Testis (tissue), 3 donors: ENCODE measurements around the gene BCL2A1. TPM values are rescaled to one million over a fixed set of nuclear protein-coding genes. Genes with fewer than 3 reads are reported as not detected.
A peak's percentile ranks its signal among the peaks of the same experiment; 100 is the strongest.

Source experiments
- DNase-seq: peaks from one replicate; pipeline ENCODE4 v3.0.0-alpha.2; 2019
- H3K27ac ChIP-seq, 2 donors: fragments of 200-600 bp; sonication (generic); one replicate each; pipeline ENCODE4 v1.5.1; 2019
- H3K27me3 ChIP-seq: fragments of 200-600 bp; sonication (generic); one replicate; pipeline ENCODE4 v1.5.1; 2019
- H3K36me3 ChIP-seq: fragments of 200-600 bp; sonication (generic); one replicate; pipeline ENCODE4 v1.5.1; 2017; ENCODE audit warnings: low read depth; ENCODE audit errors: missing control alignments
- H3K4me1 ChIP-seq: fragments of 200-600 bp; sonication (generic); one replicate; pipeline ENCODE4 v1.5.1; 2019
- H3K4me3 ChIP-seq, 2 donors: fragments of 200-600 bp; sonication (generic); one replicate each; pipeline ENCODE4 v1.5.1; 2017 to 2019
- H3K9me3 ChIP-seq: fragments of 200-600 bp; sonication (generic); one replicate; pipeline ENCODE4 v1.5.1; 2017
- CTCF ChIP-seq, 3 experiments: fragments of 450-650 bp in 2 of 3; fragments of 200-600 bp in 1 of 3; sonication (generic) in 1 of 3; IDR thresholded peaks; one replicate each; pipeline ENCODE4 v1.5.1; 2016 to 2019; ENCODE audit warnings: antibody characterized with exemption in 3 of 3, mild to moderate bottlenecking in 2 of 3, moderate library complexity in 1 of 3
- POLR2A ChIP-seq: fragments of 450-650 bp; IDR thresholded peaks from one replicate; pipeline ENCODE4 v1.6.1; 2017; ENCODE audit warnings: antibody characterized with exemption, mild to moderate bottlenecking, moderate library complexity
- WGBS, 2 donors: methylation state at CpG; one replicate each; pipeline ENCODE4 v1.1.5; 2018; 5-methylcytosine and 5-hydroxymethylcytosine counted together
- intact Hi-C: fragments of 100-400 bp; cut with DNase I; formaldehyde crosslinking; loops from one replicate; pipeline ENCODE4 v1.15.1; 2023; ENCODE audit warnings: low total_unique reads
- polyA plus RNA-seq: library from polyadenylated mRNA; stranded (reverse); fragments of 350-450 nt; fragmentation: Illumina TruSeq; extraction: RNeasy Lipid Tissue Mini Kit (QIAGEN cat#74804); gene quantifications from one replicate; pipeline ENCODE4 v1.2.3, GENCODE V29; 2014; ENCODE audit warnings: low read depth, low replicate concordance; ENCODE audit not compliant: insufficient read depth
- total RNA-seq, 2 donors: library from RNA; depleted of rRNA; stranded (reverse); fragments of >200 nt; gene quantifications; one replicate each; pipeline ENCODE4 v1.2.3, GENCODE V29; 2016

BCL2A1 gene
- total and polyA plus RNA-seq, 3 donors from 2014 or later: 2.3 TPM; not detected in 2

- intact Hi-C loops: no loop called here
- H3K9me3 ChIP-seq: no peaks in the 10 kb centered on the region
- no peak for TF ChIP-seq CTCF (IDR thresholded peaks at IDR 0.05)
- TF ChIP-seq POLR2A: no peak
- no peak overlapping the region for H3K4me3 ChIP-seq
- H3K4me1 ChIP-seq: peaks cover 5% of the 10 kb centered on the region
- H3K27me3 ChIP-seq: no peaks in the 10 kb centered on the region
- peak; percentile 31 for DNase-seq
- peak overlapping the region; percentile 63 to 71 for H3K27ac ChIP-seq
- WGBS, 2 donors: 59 to 61% methylated on average over 5 of the region's 5 CpGs
- H3K36me3 ChIP-seq: no peaks in the 10 kb centered on the region
These were observed 7.9 kb upstream of the BCL2A1 start for GRCh38 chr15:79978655-79979514.

- no peaks in the 10 kb centered on the region for H3K27me3 ChIP-seq
- no peaks in the 10 kb centered on the region for H3K9me3 ChIP-seq
- intact Hi-C loops: no loop called here
- no peaks in the 10 kb centered on the region for H3K36me3 ChIP-seq
- 78 to 79% methylated on average over 6 of the region's 6 CpGs for WGBS, 2 donors
- H3K4me3 ChIP-seq: no peak overlapping the region
- no peak for DNase-seq
- H3K4me1 ChIP-seq: peaks cover 5% of the 10 kb centered on the region
- TF ChIP-seq CTCF (IDR thresholded peaks at IDR 0.05): no peak
- TF ChIP-seq POLR2A: no peak
- peak overlapping the region; percentile 63 to 71 for H3K27ac ChIP-seq
These were observed 7.3 kb upstream of the BCL2A1 start for GRCh38 chr15:79978260-79978654.

- H3K27ac ChIP-seq: peak overlapping the region in 1 of 2 donors; percentile 71
These were observed 6.5 kb upstream of the BCL2A1 start for GRCh38 chr15:79977431-79978054.

GRCh38 chr15:79973456-79974195, 2.6 kb upstream of the BCL2A1 start:
- Histone ChIP-seq H3K27me3 (no peaks in the 10 kb centered on the region), H3K4me1 (peaks cover 10% of the 10 kb centered on the region), H3K36me3 (no peaks in the 10 kb centered on the region), H3K27ac (no peak overlapping the region), H3K9me3 (no peaks in the 10 kb centered on the region), H3K4me3 (no peak overlapping the region)
- TF ChIP-seq CTCF (IDR thresholded peaks at IDR 0.05) (no peak), POLR2A (no peak)
- WGBS, 2 donors: 67 to 76% methylated on average over 8 of the region's 8 CpGs
- intact Hi-C loops: no loop called here
- DNase-seq: no peak

More at GRCh38 chr15:79977431-79978054, 6.5 kb upstream of the BCL2A1 start:
- WGBS, 2 donors: 77 to 87% methylated on average over 9 of the region's 9 CpGs
- H3K36me3 ChIP-seq: no peaks in the 10 kb centered on the region
- peaks cover 5% of the 10 kb centered on the region for H3K4me1 ChIP-seq
- intact Hi-C loops: no loop called here
- no peak for DNase-seq
- TF ChIP-seq POLR2A (no peak), CTCF (IDR thresholded peaks at IDR 0.05) (no peak)
- no peak overlapping the region for H3K4me3 ChIP-seq
- H3K27me3 ChIP-seq: no peaks in the 10 kb centered on the region
- H3K9me3 ChIP-seq: no peaks in the 10 kb centered on the region
